Nephron (organoid): ENCODE measurements around the gene ZC3H15.
A peak's percentile ranks its signal among the peaks of the same experiment; 100 is the strongest.
"Not testable (repeated sequence)": the region's sequence is repeated elsewhere in the genome, so short reads cannot be mapped to it uniquely, and the experiment has no call there.

Experiments used
- H3K27ac Mint-ChIP-seq, 3 experiments: 2 replicates each; pipeline ENCODE4 v1.8.0; 2020; ENCODE audit warnings: mixed read lengths in 3 of 3, mild to moderate bottlenecking in 2 of 3, moderate library complexity in 1 of 3
- H3K27me3 Mint-ChIP-seq: 2 replicates; pipeline ENCODE4 v1.8.0; 2021; ENCODE audit warnings: low read depth, mild to moderate bottlenecking, moderate library complexity, mixed read lengths
- H3K36me3 Mint-ChIP-seq: 2 replicates; pipeline ENCODE4 v1.8.0; 2020; ENCODE audit warnings: low read depth, mixed read lengths
- H3K4me1 Mint-ChIP-seq: 2 replicates; pipeline ENCODE4 v1.8.0; 2020; ENCODE audit warnings: mixed read lengths
- H3K4me3 Mint-ChIP-seq, 3 experiments: 2 replicates each; pipeline ENCODE4 v1.8.0; 2020; ENCODE audit warnings: mild to moderate bottlenecking in 3 of 3, mixed read lengths in 3 of 3, moderate library complexity in 2 of 3
- H3K9me3 Mint-ChIP-seq: 2 replicates; pipeline ENCODE4 v1.8.0; 2020; ENCODE audit warnings: mixed read lengths
- CTCF ChIP-seq, 3 experiments: fragments of 200-600 bp; sonication (generic); IDR thresholded peaks; one replicate each; pipeline ENCODE4 v1.5.0; 2021; ENCODE audit warnings: antibody characterized with exemption in 3 of 3; ENCODE audit not compliant: unreplicated experiment in 3 of 3

ZC3H15 gene

GRCh38 chr2:186518291-186518690 is 32.2 kb downstream of the ZC3H15 start:
- no peaks in the 10 kb centered on the region for H3K9me3 Mint-ChIP-seq
- no peak overlapping the region for H3K4me3 Mint-ChIP-seq
- H3K4me1 Mint-ChIP-seq: peaks cover 29% of the 10 kb centered on the region
- no peak for TF ChIP-seq CTCF (IDR thresholded peaks at IDR 0.05; ENCODE audit: unreplicated experiment in 3 of 3)
- peak overlapping the region in 2 of 3 experiments; percentile 40 to 45 for H3K27ac Mint-ChIP-seq
- H3K36me3 Mint-ChIP-seq: peaks cover 58% of the 10 kb centered on the region
- no peaks in the 10 kb centered on the region for H3K27me3 Mint-ChIP-seq

GRCh38 chr2:186518945-186519344 is 32.9 kb downstream of the ZC3H15 start:
- Mint-ChIP-seq H3K9me3 (no peaks in the 10 kb centered on the region), H3K27me3 (no peaks in the 10 kb centered on the region), H3K4me1 (peaks cover 34% of the 10 kb centered on the region), H3K27ac (peak overlapping the region in 2 of 3 experiments; percentile 45 to 57), H3K36me3 (peaks cover 56% of the 10 kb centered on the region), H3K4me3 (no peak overlapping the region)
- no peak for TF ChIP-seq CTCF (IDR thresholded peaks at IDR 0.05; ENCODE audit: unreplicated experiment in 3 of 3)

- not testable (repeated sequence) for H3K27me3 Mint-ChIP-seq, H3K9me3 Mint-ChIP-seq
- H3K4me1 Mint-ChIP-seq: peaks cover 40% of the 10 kb centered on the region
- peak overlapping the region in 1 of 3 experiments; percentile 51 for H3K4me3 Mint-ChIP-seq
- H3K27ac Mint-ChIP-seq: peak overlapping the region; percentile 62 to 96 (median 85)
- H3K36me3 Mint-ChIP-seq: peaks cover 57% of the 10 kb centered on the region
These were observed 35.6 kb downstream of the ZC3H15 start for GRCh38 chr2:186521570-186522153.

GRCh38 chr2:186522450-186522849 is 36.4 kb downstream of the ZC3H15 start:
- H3K27me3 Mint-ChIP-seq: no peaks in the 10 kb centered on the region
- peak overlapping the region in 1 of 3 experiments; percentile 44 for H3K4me3 Mint-ChIP-seq
- TF ChIP-seq CTCF (IDR thresholded peaks at IDR 0.05; ENCODE audit: unreplicated experiment in 3 of 3): no peak
- H3K4me1 Mint-ChIP-seq: peaks cover 40% of the 10 kb centered on the region
- peaks cover 11% of the 10 kb centered on the region for H3K9me3 Mint-ChIP-seq
- H3K27ac Mint-ChIP-seq: peak overlapping the region; percentile 62 to 96 (median 85)
- H3K36me3 Mint-ChIP-seq: peaks cover 59% of the 10 kb centered on the region

- no peak overlapping the region for H3K4me3 Mint-ChIP-seq
- no peak for TF ChIP-seq CTCF (IDR thresholded peaks at IDR 0.05; ENCODE audit: unreplicated experiment in 3 of 3)
These were observed 37.7 kb downstream of the ZC3H15 start for GRCh38 chr2:186523791-186524190.

GRCh38 chr2:186526281-186526680 is 40.2 kb downstream of the ZC3H15 start:
- Mint-ChIP-seq H3K27me3 (no peaks in the 10 kb centered on the region), H3K36me3 (peaks cover 32% of the 10 kb centered on the region), H3K4me1 (peaks cover 36% of the 10 kb centered on the region), H3K27ac (no peak overlapping the region), H3K4me3 (no peak overlapping the region), H3K9me3 (peaks cover 12% of the 10 kb centered on the region)
- no peak for TF ChIP-seq CTCF (IDR thresholded peaks at IDR 0.05; ENCODE audit: unreplicated experiment in 3 of 3)

More at GRCh38 chr2:186523791-186524190, 37.7 kb downstream of the ZC3H15 start:
- Mint-ChIP-seq H3K9me3 (peaks cover 12% of the 10 kb centered on the region), H3K4me1 (peaks cover 34% of the 10 kb centered on the region), H3K36me3 (peaks cover 52% of the 10 kb centered on the region), H3K27ac (peak overlapping the region; percentile 62 to 96 (median 85)), H3K27me3 (no peaks in the 10 kb centered on the region)
